ENCODE measurements around the gene PTPRE. TPM values are rescaled to one million over a fixed set of nuclear protein-coding genes. Genes with fewer than 3 reads are reported as not detected.

The PTPRE gene
- total and polyA plus RNA-seq, 10 of the 15 experiments (the other 5 are each of a cell fraction or from before 2014, with no cell fraction given), result 2.9 to 7.6 (median 5.8) TPM

DNA sequence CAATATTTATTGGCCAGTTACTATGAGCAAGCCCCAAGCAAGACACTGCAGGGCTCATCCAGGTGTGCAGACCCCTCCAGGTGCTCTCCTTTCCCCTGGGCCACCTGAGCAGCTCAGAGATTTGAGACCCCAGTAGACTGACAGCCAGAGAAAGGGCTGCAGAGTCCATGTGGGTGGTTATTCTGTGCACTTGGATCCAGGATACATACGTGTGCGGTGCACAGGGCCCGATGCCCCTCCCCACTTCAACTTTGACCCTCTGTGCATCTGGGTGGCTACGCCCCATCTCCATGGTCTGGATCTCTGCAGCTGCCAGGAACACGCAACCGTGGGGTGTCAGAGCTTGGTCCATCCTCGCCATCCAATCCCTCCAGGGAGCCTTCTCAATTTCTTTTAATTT, 146.5 kb downstream of the PTPRE start:
- intact Hi-C loops (cut with micrococcal nuclease; ENCODE audit: unreplicated experiment), result no loop called here
- TF ChIP-seq CTCF (IDR thresholded peaks at IDR 0.05 in 2 of 3, conservative IDR thresholded peaks at IDR 0.05 in 1 of 3; ENCODE audit: control insufficient read depth in 2 of 3, extremely low read depth in 1 of 3, insufficient read depth in 1 of 3, low read depth in 3 of 3, low read length in 3 of 3), result no peak
- TF ChIP-seq SMAD5 (IDR thresholded peaks at IDR 0.05; ENCODE audit: low read depth), result no peak
- TF ChIP-seq, protein P1, sequence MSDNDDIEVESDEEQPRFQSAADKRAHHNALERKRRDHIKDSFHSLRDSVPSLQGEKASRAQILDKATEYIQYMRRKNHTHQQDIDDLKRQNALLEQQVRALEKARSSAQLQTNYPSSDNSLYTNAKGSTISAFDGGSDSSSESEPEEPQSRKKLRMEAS (IDR thresholded peaks at IDR 0.05; ENCODE audit: low read depth, low read length), result no peak
- no peak for TF ChIP-seq YBX1 (IDR thresholded peaks at IDR 0.05)
- TF ChIP-seq, protein P2, sequence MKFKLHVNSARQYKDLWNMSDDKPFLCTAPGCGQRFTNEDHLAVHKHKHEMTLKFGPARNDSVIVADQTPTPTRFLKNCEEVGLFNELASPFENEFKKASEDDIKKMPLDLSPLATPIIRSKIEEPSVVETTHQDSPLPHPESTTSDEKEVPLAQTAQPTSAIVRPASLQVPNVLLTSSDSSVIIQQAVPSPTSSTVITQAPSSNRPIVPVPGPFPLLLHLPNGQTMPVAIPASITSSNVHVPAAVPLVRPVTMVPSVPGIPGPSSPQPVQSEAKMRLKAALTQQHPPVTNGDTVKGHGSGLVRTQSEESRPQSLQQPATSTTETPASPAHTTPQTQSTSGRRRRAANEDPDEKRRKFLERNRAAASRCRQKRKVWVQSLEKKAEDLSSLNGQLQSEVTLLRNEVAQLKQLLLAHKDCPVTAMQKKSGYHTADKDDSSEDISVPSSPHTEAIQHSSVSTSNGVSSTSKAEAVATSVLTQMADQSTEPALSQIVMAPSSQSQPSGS (IDR thresholded peaks at IDR 0.05; ENCODE audit: low read length), result no peak
- no peak for TF ChIP-seq NFIC (IDR thresholded peaks at IDR 0.05; ENCODE audit: low read depth, low read length)
- TF ChIP-seq, protein P3, sequence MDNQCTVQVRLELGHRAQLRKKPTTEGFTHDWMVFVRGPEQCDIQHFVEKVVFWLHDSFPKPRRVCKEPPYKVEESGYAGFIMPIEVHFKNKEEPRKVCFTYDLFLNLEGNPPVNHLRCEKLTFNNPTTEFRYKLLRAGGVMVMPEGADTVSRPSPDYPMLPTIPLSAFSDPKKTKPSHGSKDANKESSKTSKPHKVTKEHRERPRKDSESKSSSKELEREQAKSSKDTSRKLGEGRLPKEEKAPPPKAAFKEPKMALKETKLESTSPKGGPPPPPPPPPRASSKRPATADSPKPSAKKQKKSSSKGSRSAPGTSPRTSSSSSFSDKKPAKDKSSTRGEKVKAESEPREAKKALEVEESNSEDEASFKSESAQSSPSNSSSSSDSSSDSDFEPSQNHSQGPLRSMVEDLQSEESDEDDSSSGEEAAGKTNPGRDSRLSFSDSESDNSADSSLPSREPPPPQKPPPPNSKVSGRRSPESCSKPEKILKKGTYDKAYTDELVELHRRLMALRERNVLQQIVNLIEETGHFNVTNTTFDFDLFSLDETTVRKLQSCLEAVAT (IDR thresholded peaks at IDR 0.05), result no peak
- no peak for TF ChIP-seq SIN3A (IDR thresholded peaks at IDR 0.05; ENCODE audit: low read depth, low read length)
- no peak for TF ChIP-seq NKRF (conservative IDR thresholded peaks at IDR 0.05)
- TF ChIP-seq IRF5 (IDR thresholded peaks at IDR 0.05; ENCODE audit: borderline replicate concordance), result no peak
- TF ChIP-seq BMI1 (IDR thresholded peaks at IDR 0.05; ENCODE audit: borderline replicate concordance), result no peak
- TF ChIP-seq ETV6 (conservative IDR thresholded peaks at IDR 0.05 in 1 of 2, IDR thresholded peaks at IDR 0.05 in 1 of 2; ENCODE audit: borderline replicate concordance in 1 of 2, low read depth in 1 of 2), result no peak
- no peak for TF ChIP-seq BRCA1 (IDR thresholded peaks at IDR 0.05; ENCODE audit: low read depth, low read length)
- no peak for TF ChIP-seq NBN (IDR thresholded peaks at IDR 0.05)
- TF ChIP-seq POU2F2 (IDR thresholded peaks at IDR 0.05; ENCODE audit: borderline replicate concordance, low read depth, low read length), result no peak
- no peak for TF ChIP-seq GABPA (IDR thresholded peaks at IDR 0.05; ENCODE audit: low read depth)
- no peak for TF ChIP-seq SIX5 (IDR thresholded peaks at IDR 0.05; ENCODE audit: low read depth, low read length, severe bottlenecking)

More for the DNA sequence above, 146.5 kb downstream of the PTPRE start:
- ChIA-PET POLR2A (interaction anchor here (1.0 kb wide), 1 partner anchor 9 kb away, joined by 4 read pairs; no protein-coding TSS in a partner anchor), RAD21 (ENCODE audit: unreplicated experiment) (no interaction called here), SMC1A (ENCODE audit: uncharacterized antibody, unreplicated experiment) (interaction anchor here (8.7 kb wide), 1 partner anchor 10 kb away, joined by 116 read pairs; no protein-coding TSS in a partner anchor), CTCF (interaction anchor here (1.9 to 3.1 kb wide), 2 partner anchors 9 to 16 kb away, joined by 9 to 17 read pairs; no protein-coding TSS in a partner anchor)
- FAIRE-seq, result no peak
- ATAC-seq, result no peak
- H3K79me2 ChIP-seq (ENCODE audit: control insufficient read depth, insufficient read depth, low read length), result peaks cover 5% of the 10 kb centered on the region
- H3K4me3 ChIP-seq, result no peak overlapping the region
- no peak overlapping the region for H3K9ac ChIP-seq (ENCODE audit: control insufficient read depth, insufficient read depth, low read length)
- H3K9me3 ChIP-seq (replicated peaks; ENCODE audit: control insufficient read depth, insufficient read depth, low read length), result no peaks in the 10 kb centered on the region
- H4K20me1 ChIP-seq (ENCODE audit: control insufficient read depth, insufficient read depth), result no peaks in the 10 kb centered on the region
- H3K4me1 ChIP-seq (ENCODE audit: control insufficient read depth, insufficient read depth, low read length), result peaks cover 13% of the 10 kb centered on the region
- DNase-seq (ENCODE audit: low read depth, low spot score), result no peak
- H3K27ac ChIP-seq (ENCODE audit: control insufficient read depth, insufficient read depth), result no peak overlapping the region
- 98% methylated on average over 7 of the region's 7 CpGs for WGBS (ENCODE audit: insufficient coverage, insufficient replicate concordance, low lambda C conversion rate, missing lambda C conversion rate)
- no peaks in the 10 kb centered on the region for H3K27me3 ChIP-seq (replicated peaks in 1 of 2; ENCODE audit: control insufficient read depth in 2 of 2, insufficient read depth in 2 of 2, low read length in 1 of 2)
- peaks cover 2 to 11% of the 10 kb centered on the region in 2 experiments for H3K36me3 ChIP-seq (ENCODE audit: control insufficient read depth in 2 of 2, insufficient read depth in 2 of 2, low read length in 1 of 2)
- no peak overlapping the region for H3K4me2 ChIP-seq (ENCODE audit: control insufficient read depth, insufficient read depth)
- no peak overlapping the region for H2AFZ ChIP-seq (ENCODE audit: control insufficient read depth, low read depth, low read length)
- BruUV-seq (replicated peaks), result no TSS peak
- in situ Hi-C loops (cut with MboI), result no loop called here
